Measurements from ENCODE around the gene CDK2AP2.

- no peak for TF ChIP-seq POLR2A (IDR thresholded peaks at IDR 0.05)
- TF ChIP-seq POLR2AphosphoS5 (IDR thresholded peaks at IDR 0.05): no peak
- TF ChIP-seq, protein P1, sequence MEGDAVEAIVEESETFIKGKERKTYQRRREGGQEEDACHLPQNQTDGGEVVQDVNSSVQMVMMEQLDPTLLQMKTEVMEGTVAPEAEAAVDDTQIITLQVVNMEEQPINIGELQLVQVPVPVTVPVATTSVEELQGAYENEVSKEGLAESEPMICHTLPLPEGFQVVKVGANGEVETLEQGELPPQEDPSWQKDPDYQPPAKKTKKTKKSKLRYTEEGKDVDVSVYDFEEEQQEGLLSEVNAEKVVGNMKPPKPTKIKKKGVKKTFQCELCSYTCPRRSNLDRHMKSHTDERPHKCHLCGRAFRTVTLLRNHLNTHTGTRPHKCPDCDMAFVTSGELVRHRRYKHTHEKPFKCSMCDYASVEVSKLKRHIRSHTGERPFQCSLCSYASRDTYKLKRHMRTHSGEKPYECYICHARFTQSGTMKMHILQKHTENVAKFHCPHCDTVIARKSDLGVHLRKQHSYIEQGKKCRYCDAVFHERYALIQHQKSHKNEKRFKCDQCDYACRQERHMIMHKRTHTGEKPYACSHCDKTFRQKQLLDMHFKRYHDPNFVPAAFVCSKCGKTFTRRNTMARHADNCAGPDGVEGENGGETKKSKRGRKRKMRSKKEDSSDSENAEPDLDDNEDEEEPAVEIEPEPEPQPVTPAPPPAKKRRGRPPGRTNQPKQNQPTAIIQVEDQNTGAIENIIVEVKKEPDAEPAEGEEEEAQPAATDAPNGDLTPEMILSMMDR (IDR thresholded peaks at IDR 0.05): no peak
Measured at GRCh38 chr11:67507242-67507863, 609 bp downstream of the CDK2AP2 start.

Measured in breast epithelium (tissue), 3 donors.